NOMO-1 (cell line): ENCODE data around the gene MYOZ3.

Experiments
- DNase-seq, 2 experiments: peaks; one replicate each; lab custom pipeline; 2025; ENCODE audit not compliant: unreplicated experiment in 2 of 2; lab: John Stamatoyannopoulos, UW

MYOZ3 gene

GRCh38 chr5:150641824-150642566, 19.1 kb upstream of the MYOZ3 start:
- no peak for DNase-seq

- no peak for DNase-seq
Measured at GRCh38 chr5:150642567-150642927, 18.5 kb upstream of the MYOZ3 start.

DNA sequence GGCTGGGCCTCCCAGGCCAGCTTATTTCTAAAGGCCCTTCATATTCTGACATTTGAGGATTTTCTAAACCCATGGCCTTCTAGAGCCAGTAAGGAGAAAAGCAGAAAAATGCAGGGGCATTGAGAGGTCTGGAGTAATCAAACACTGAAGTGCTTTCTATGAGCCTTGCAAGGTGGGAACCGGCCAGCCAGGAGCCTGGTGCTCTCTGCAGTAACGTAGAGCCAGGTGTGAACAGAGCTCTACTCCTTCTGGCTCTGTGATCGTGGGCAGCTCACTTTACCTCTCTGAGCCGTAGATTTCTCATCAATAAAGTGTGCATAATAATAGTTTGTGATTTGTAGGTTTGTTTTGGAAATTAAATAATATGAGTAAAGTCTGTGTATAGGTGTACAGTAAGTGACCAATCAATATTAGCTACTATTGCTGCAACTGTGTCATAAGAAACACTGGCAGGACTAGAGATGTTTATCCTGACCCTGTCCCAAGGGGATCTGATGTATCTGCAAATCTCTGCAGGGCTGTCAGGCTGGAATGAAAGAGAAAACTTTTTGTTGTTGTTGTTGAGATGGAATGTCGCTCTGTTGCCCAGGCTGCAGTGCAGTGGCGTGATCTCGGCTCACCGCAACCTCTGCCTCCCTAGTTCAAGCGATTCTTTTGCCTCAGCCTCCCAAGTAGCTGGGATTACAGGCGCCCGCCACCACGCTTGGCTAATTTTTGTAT, 17.9 kb upstream of the MYOZ3 start:
- no peak for DNase-seq

GRCh38 chr5:150644058-150644457, 17.0 kb upstream of the MYOZ3 start:
- no peak for DNase-seq

GRCh38 chr5:150644514-150644913, 16.5 kb upstream of the MYOZ3 start:
- no peak for DNase-seq

- DNase-seq, result no peak
Measured at GRCh38 chr5:150645070-150645700, 15.9 kb upstream of the MYOZ3 start.

DNA sequence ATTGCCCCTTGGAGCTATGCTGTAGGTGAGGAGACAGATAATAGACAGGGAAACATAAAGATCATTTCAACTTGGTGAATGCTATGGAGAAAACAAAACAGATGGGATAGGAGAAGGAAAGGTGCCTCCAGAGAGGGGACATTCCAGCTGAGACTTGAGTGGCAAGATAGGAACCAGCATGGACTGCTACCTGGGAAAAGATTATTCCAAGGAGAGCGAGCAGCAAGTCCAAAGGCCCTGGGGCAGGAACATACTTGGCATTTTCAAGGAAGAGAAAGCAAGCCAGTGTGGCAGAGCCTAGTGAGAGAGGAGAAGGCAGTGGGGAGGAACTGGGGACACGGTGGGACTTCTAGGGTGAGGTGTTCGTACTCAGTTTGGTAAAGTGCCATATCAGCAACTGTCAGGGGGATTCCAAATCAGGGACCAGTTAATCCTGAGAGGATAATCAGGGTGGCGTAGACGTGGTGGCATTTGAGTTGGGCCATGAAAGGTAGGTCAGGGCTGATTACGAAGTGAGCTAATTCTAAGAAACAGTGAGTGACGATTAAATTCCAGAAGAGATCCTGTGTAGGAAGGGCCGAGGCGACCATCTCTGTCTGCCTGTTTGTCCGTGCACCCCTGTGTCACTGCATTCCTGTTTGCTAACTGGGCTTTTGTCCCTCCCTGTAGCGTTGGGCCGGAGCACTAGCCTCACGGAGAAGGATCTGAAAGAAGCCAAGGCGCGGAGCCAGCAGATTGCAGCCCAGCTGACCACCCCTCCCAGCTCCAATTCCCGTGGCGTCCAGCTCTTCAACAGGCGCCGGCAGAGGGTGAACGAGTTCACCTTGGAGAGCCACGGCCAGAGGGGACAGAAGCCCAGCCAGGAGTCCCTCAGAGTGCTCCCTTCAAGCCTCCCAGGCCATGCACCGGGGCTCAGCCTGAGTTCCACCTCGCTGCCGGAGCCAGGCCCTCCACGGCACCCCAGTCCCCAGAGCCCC, 13.5 kb upstream of the MYOZ3 start:
- no peak for DNase-seq

GRCh38 chr5:150648294-150649107, 12.6 kb upstream of the MYOZ3 start:
- DNase-seq, result no peak

GRCh38 chr5:150649108-150650020, 11.7 kb upstream of the MYOZ3 start:
- DNase-seq, result no peak

GRCh38 chr5:150650021-150651006, 10.7 kb upstream of the MYOZ3 start:
- no peak for DNase-seq

GRCh38 chr5:150651382-150651781, 9.7 kb upstream of the MYOZ3 start:
- DNase-seq, result no peak

GRCh38 chr5:150651924-150652671, 9.0 kb upstream of the MYOZ3 start:
- DNase-seq, result no peak

- DNase-seq, result no peak
Measured at GRCh38 chr5:150653145-150653761, 7.8 kb upstream of the MYOZ3 start.

DNA sequence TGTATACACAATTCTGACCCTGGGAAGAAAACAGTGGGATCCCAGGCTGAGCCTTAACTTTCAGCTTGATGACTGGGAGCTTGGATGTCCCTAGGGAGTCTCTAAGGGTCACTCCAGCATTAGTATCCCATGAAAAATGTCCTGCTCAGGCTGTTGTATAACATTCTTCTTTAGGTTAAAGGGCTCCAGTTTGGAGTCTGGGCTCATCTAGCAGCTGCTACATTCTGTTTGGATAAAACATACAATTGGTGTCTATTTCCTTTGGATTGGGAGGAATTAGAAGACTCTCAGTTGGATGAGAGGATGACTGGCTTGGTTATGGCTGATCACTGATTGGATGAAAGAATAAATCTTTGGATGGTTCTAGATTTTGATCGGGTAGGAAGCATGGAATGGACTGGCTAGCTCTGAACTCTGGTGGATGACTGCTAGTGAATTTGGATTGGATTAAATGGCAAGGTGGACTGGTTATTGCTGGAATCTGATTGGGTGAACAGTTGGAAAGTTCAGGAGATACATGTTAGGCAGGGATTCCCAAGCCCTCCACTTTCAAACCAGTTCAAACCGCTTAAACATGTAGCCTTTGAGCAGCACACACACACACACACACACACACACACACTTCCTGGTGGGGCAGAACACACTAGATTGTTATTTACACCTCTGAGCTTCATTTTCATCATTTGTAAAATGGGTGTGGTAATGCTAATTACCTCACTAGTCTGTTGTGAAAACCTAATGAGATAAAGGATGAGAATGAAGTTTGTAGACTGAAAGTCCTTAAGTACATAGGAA, 7.1 kb upstream of the MYOZ3 start:
- no peak for DNase-seq

DNA sequence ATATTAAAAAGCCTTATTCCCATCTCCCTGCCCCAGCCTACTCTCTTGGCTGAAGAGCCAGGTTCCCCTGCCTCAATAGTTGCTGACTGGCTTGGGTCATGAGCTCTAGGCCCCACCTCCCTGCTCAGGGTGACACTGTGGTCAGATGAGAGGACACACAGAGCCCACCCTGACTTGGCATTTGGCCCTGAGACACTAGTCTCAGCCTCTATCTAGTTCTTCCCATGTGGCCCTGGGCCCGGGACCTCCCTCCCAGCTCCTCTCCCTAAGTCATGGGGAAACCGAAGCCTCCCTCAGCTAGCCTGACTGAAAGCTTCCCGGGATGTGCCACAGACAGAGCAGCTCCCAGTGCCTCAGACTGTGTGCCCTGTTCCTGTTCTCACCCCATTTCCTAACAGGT, 5.8 kb upstream of the MYOZ3 start:
- no peak for DNase-seq
